Esophagus muscularis mucosa (tissue), 4 donors: Measurements from ENCODE around the gene LRRC27.

Experiments used
- EP300 ChIP-seq: sonication (generic); formaldehyde crosslinking; IDR thresholded peaks from one replicate; pipeline ENCODE4 v1.6.1; 2017; ENCODE audit warnings: antibody characterized with exemption
- POLR2A ChIP-seq: fragments of 450-650 bp; IDR thresholded peaks from one replicate; pipeline ENCODE4 v1.6.1; 2017; ENCODE audit warnings: antibody characterized with exemption, moderate library complexity, mild to moderate bottlenecking, low read depth
- TF ChIP-seq, protein P1 (sequence below), 3 experiments: fragments of 200-600 bp in 2 of 3; fragments of 450-650 bp in 1 of 3; sonication (generic) in 2 of 3; IDR thresholded peaks; one replicate each; pipeline ENCODE4 v1.5.1; 2017 to 2019; ENCODE audit warnings: antibody characterized with exemption in 3 of 3, mild to moderate bottlenecking in 2 of 3, moderate library complexity in 1 of 3

- TF ChIP-seq, protein P1, sequence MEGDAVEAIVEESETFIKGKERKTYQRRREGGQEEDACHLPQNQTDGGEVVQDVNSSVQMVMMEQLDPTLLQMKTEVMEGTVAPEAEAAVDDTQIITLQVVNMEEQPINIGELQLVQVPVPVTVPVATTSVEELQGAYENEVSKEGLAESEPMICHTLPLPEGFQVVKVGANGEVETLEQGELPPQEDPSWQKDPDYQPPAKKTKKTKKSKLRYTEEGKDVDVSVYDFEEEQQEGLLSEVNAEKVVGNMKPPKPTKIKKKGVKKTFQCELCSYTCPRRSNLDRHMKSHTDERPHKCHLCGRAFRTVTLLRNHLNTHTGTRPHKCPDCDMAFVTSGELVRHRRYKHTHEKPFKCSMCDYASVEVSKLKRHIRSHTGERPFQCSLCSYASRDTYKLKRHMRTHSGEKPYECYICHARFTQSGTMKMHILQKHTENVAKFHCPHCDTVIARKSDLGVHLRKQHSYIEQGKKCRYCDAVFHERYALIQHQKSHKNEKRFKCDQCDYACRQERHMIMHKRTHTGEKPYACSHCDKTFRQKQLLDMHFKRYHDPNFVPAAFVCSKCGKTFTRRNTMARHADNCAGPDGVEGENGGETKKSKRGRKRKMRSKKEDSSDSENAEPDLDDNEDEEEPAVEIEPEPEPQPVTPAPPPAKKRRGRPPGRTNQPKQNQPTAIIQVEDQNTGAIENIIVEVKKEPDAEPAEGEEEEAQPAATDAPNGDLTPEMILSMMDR (IDR thresholded peaks at IDR 0.05), result no peak
- TF ChIP-seq POLR2A (no peak), EP300 (no peak)
These were observed 53.9 kb downstream of the LRRC27 start for GRCh38 chr10:132385721-132386418.
